OCI-LY7 (cell line): ENCODE results near the gene CABP4. TPM values are rescaled to one million over a fixed set of nuclear protein-coding genes. Genes with fewer than 3 reads are reported as not detected.

Source experiments
- BruUV-seq: library from RNA; stranded (reverse); fragments of 400-500 nt; replicated peaks from 2 replicates; lab custom pipeline; 2021; lab: Mats Ljungman, UMichigan
- CTCF ChIA-PET: fragments of 300-600 bp; sonication (Branson Sonifier 250); formaldehyde crosslinking; loops from one replicate; lab custom pipeline; 2022; ENCODE audit warnings: antibody characterized with exemption; ENCODE audit not compliant: unreplicated experiment; lab: Charles Lee
- POLR2A ChIA-PET: fragments of 300-600 bp; sonication (Branson Sonifier 250); formaldehyde crosslinking; loops from one replicate; lab custom pipeline; 2022; ENCODE audit warnings: antibody characterized with exemption; lab: Charles Lee
- DNase-seq: peaks from one replicate; pipeline ENCODE4 v3.0.0-alpha.2; 2015; ENCODE audit warnings: low spot score
- H2AFZ ChIP-seq: fragments of 200-600 bp; sonication (generic), shearing (Covaris generic); 2 replicates; pipeline ENCODE4 v1.6.1; 2014; ENCODE audit warnings: mild to moderate bottlenecking, antibody characterized with exemption, low read length, moderate library complexity
- H3K27ac ChIP-seq: fragments of 200-600 bp; sonication (generic); 2 replicates; pipeline ENCODE4 v1.5.1; 2014; ENCODE audit warnings: mixed run types, low read depth, mild to moderate bottlenecking, moderate library complexity, low read length, inconsistent platforms; ENCODE audit not compliant: poor library complexity, severe bottlenecking
- H3K36me3 ChIP-seq: fragments of 200-600 bp; sonication (generic); 2 replicates; pipeline ENCODE4 v1.6.1; 2014; ENCODE audit warnings: mild to moderate bottlenecking, antibody characterized with exemption, low read length, moderate library complexity, mixed read lengths; ENCODE audit not compliant: insufficient read depth
- H3K4me1 ChIP-seq: fragments of 200-600 bp; sonication (generic); 2 replicates; pipeline ENCODE4 v1.5.1; 2014; ENCODE audit warnings: mild to moderate bottlenecking, low read length; ENCODE audit not compliant: insufficient read depth, poor library complexity, severe bottlenecking
- H3K4me2 ChIP-seq: fragments of 200-600 bp; sonication (generic); 2 replicates; pipeline ENCODE4 v1.6.1; 2014; ENCODE audit warnings: mild to moderate bottlenecking, low read length
- H3K4me3 ChIP-seq: fragments of 200-600 bp; sonication (generic); 2 replicates; pipeline ENCODE4 v1.5.1; 2014; ENCODE audit warnings: mild to moderate bottlenecking, low read depth, low read length; ENCODE audit not compliant: poor library complexity, severe bottlenecking
- H3K79me2 ChIP-seq: fragments of 200-600 bp; sonication (generic); 2 replicates; pipeline ENCODE4 v1.6.1; 2016; ENCODE audit warnings: low read depth, mild to moderate bottlenecking, low read length, moderate library complexity, mixed read lengths; ENCODE audit not compliant: insufficient read depth
- H3K9me2 ChIP-seq: fragments of 200-600 bp; sonication (generic); 2 replicates; pipeline ENCODE4 v1.6.1; 2016; ENCODE audit warnings: mild to moderate bottlenecking, low read length, mixed read lengths; ENCODE audit not compliant: insufficient read depth
- H3K9me3 ChIP-seq: fragments of 200-600 bp; sonication (generic); 2 replicates; pipeline ENCODE4 v1.6.1; 2014; ENCODE audit warnings: mild to moderate bottlenecking, mixed run types, low read length, mixed read lengths
- H4K20me1 ChIP-seq: fragments of 200-600 bp; sonication (generic); 2 replicates; pipeline ENCODE4 v1.6.1; 2014; ENCODE audit warnings: mild to moderate bottlenecking, antibody characterized with exemption, low read length, moderate library complexity, mixed read lengths; ENCODE audit not compliant: insufficient read depth
- EZH2phosphoT487 ChIP-seq: fragments of 200-600 bp; sonication (generic); IDR thresholded peaks from 2 replicates; pipeline ENCODE4 v1.6.1; 2018; ENCODE audit warnings: low read depth, borderline replicate concordance, mild to moderate bottlenecking, mixed run types, antibody characterized with exemption, low read length, moderate library complexity, mixed read lengths
- intact Hi-C: fragments of 100-400 bp; cut with micrococcal nuclease; formaldehyde crosslinking; loops from one replicate; pipeline ENCODE4 v1.10.0; 2022; ENCODE audit not compliant: unreplicated experiment
- total RNA-seq, 2 experiments: library from RNA; depleted of rRNA in 1 of 2; stranded (reverse); fragments of >200 nt in 1 of 2; shearing (Covaris generic) in 1 of 2; gene quantifications; 2 replicates each; pipeline ENCODE4 v1.2.3, GENCODE V29; 2014 to 2022
- TF ChIP-seq, protein P1 (sequence below): fragments of 200-600 bp; sonication (generic); conservative IDR thresholded peaks from 2 replicates; pipeline ENCODE4 v1.5.1; 2014; ENCODE audit warnings: mild to moderate bottlenecking, antibody characterized with exemption, low read length, moderate library complexity, mixed read lengths

The CABP4 gene
- total RNA-seq, 2 experiments from 2014 or later: 3.0 to 11.5 TPM

DNA sequence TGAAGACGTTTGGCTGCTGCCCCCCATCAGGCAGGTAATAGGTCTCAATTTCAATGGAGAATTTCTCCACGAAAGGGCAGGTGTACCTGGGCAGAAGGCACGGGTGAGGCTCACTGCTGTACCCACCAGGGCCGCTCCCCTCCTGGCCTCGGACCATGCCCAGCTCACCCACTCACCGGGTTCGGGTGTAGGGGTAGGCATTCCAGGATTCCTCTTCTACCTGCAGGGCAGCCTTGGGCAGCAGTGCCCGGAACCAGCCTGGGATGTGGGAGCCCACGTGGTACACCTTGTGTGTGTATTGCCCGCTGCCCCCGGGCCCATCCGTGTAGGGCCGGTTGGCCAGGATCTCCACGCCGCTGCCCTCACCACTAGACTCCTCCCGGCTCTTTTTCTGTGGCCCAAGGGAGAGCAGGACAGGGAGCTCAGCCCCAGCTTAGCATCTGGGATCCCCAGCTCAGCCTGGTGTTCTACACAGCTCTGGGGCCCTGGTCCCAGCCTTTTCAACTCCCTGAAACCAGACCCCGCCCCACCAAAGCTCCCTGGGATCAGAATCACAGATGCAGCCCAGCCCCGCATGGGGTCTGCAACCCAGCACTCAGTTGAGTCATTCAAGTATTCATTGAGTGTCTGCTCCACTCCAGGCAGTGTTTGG, 47.3 kb downstream of the CABP4 start:
- ChIA-PET CTCF (no interaction called here), POLR2A (no interaction called here)
- Histone ChIP-seq H3K4me2 (no peak overlapping the region), H4K20me1 (0 out of 2 replicates have a peak, but pooled peaks cover 9% of the 10 kb centered on the region), H3K79me2 (peaks cover 17% of the 10 kb centered on the region), H3K4me1 (peaks cover 31% of the 10 kb centered on the region), H3K36me3 (peaks cover 18% of the 10 kb centered on the region; the same call in 1 of the 2 replicates), H3K9me3 (no peaks in the 10 kb centered on the region), H3K4me3 (no peak overlapping the region), H3K27ac (no peak overlapping the region), H2AFZ (no peak overlapping the region), H3K9me2 (no peaks in the 10 kb centered on the region)
- no peak for DNase-seq
- intact Hi-C loops: no loop called here
- no TSS peak for BruUV-seq
- TF ChIP-seq, protein P1, sequence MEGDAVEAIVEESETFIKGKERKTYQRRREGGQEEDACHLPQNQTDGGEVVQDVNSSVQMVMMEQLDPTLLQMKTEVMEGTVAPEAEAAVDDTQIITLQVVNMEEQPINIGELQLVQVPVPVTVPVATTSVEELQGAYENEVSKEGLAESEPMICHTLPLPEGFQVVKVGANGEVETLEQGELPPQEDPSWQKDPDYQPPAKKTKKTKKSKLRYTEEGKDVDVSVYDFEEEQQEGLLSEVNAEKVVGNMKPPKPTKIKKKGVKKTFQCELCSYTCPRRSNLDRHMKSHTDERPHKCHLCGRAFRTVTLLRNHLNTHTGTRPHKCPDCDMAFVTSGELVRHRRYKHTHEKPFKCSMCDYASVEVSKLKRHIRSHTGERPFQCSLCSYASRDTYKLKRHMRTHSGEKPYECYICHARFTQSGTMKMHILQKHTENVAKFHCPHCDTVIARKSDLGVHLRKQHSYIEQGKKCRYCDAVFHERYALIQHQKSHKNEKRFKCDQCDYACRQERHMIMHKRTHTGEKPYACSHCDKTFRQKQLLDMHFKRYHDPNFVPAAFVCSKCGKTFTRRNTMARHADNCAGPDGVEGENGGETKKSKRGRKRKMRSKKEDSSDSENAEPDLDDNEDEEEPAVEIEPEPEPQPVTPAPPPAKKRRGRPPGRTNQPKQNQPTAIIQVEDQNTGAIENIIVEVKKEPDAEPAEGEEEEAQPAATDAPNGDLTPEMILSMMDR: no peak
- no peak for TF ChIP-seq EZH2phosphoT487

DNA sequence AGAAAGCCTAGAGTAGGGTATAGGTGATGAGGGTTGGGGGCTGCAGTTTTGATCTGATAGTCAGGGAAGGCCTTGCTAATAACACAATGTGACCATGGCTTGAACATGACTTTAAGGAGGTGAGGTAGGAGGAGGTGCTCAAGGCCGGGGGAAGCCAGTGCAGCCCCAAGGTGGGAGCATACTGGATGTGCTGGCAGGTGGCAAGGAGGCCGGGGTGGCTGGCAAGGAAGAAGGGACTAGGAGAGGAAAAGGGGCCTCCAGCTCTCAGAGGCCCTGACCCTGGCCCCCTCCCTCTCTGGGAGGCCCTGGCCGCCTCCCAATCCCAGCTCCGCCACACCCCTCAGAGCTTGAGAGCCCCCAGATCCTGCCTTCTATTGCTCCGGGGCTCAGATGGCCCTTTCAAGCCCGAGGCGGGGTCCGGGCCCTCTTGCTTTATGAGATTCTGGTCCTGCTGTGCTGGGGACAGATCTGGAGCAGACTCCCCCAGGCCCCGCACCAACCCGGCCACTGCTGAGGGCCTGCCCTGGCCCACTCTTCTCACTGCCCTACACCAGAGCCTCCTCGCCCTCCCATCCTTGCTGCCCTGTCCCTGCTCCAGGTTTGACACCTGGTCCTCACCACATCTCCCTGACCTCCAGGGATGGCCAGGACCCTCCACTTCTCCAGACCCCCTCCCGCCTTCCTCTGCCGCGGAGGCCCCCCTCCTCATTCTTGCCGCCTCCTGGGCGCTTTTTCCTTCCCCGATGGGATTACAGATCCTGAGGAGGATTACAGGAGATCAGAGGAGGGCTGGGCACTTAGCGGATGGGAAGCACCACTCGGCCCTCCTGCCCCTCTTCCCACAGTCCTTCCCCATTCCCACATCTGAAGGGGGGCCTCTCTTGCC, 48.2 kb downstream of the CABP4 start:
- Histone ChIP-seq H3K4me3 (peak overlapping the region; percentile 88), H3K27ac (no peak overlapping the region), H3K36me3 (peaks cover 18% of the 10 kb centered on the region; the same call in 1 of the 2 replicates), H4K20me1 (0 out of 2 replicates have a peak, but pooled peaks cover 9% of the 10 kb centered on the region), H3K4me2 (peak overlapping the region; percentile 97), H3K9me3 (no peaks in the 10 kb centered on the region), H3K79me2 (peaks cover 19% of the 10 kb centered on the region), H3K4me1 (peaks cover 32% of the 10 kb centered on the region), H3K9me2 (no peaks in the 10 kb centered on the region), H2AFZ (no peak overlapping the region)
- DNase-seq: no peak
- intact Hi-C loops: no loop called here
- ChIA-PET POLR2A (no interaction called here), CTCF (no interaction called here)
- TF ChIP-seq EZH2phosphoT487: no peak
- TF ChIP-seq, protein P1: no peak
- BruUV-seq: no TSS peak
